Fibroblast of gingiva (primary cell): ENCODE data around the gene IGFL1.
"Not testable (repeated sequence)": the region's sequence is repeated elsewhere in the genome, so short reads cannot be mapped to it uniquely, and the experiment has no call there.

Experiments used
- DNase-seq: peaks from one replicate; pipeline ENCODE4 v3.0.0-alpha.2; 2011; ENCODE audit warnings: low read depth

IGFL1 gene

DNA sequence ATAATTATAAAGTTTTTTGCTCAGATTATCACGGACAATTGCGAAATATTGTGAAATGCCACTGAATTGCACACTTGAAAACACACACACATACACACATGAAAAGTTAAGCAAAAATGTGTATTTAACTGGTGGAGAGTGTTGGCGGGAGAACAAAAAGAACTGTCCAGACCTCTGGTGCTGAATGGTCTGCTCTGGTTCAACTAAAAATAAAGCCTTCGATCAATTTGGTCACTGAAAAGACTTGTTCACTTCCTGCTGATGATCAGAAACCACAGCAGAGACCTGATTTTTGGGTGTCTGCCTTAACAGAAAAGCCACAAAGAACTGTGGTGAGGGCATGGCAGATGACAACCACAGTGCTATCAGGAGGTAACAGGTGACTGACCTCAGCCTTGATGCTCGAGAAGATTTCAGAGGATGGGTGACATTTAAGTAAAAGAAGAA lies 4.0 kb upstream of the IGFL1 start:
- no peak for DNase-seq

DNA sequence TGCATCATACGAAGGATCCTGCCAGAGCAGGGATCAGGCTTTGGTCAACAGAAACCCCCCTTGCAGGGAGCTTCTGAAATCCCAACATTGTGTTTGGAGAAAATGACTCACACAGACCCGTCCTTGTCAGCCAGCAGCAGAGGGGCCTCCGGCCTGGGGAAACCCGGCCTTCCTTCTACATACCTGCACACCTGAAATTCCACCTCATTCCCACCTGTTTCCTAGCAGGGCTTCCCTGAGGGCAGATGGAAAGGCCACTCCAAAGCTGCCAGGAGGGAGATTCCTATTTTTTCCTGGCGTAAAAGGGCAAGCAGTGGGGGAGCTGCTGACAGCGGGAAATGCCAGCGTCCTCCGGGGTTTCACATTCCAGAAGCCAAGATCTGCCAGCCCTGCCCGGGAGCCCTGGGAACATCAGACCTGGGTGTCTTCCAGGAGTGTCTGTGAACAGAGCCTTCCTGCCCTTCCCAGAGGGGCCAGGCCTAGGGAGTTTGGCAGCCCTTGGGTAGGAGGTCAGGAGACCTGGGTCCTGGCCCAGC lies 3.0 kb upstream of the IGFL1 start:
- DNase-seq = no peak

DNA sequence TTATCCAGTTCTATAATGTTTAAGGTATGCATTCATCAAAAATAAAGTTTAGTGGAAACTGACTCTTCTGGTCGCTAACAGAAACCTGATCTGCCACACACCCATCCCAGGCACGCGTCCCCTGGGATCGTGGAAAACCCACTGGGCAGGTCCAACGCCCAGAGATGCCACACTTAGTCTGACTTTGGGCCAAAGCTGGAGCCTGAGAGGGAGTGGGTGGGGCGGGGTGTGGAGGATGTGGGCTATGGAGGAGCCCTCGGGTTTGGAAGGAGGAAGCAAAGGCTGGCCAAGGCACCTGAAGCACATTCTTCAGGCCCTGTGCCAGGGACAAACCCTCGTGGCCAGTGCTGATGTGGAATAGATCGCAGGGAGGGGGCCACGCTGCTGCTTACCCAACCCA lies 2.5 kb downstream of the IGFL1 start:
- no peak for DNase-seq

- DNase-seq = no peak
These were observed 2.9 kb downstream of the IGFL1 start for GRCh38 chr19:46232468-46232867.

- no peak for DNase-seq
These were observed 3.5 kb downstream of the IGFL1 start for GRCh38 chr19:46232938-46233621.

GRCh38 chr19:46233871-46234270 lies 4.3 kb downstream of the IGFL1 start:
- DNase-seq = not testable (repeated sequence)

GRCh38 chr19:46238141-46238540 lies 8.6 kb downstream of the IGFL1 start:
- DNase-seq = not testable (repeated sequence)

DNA sequence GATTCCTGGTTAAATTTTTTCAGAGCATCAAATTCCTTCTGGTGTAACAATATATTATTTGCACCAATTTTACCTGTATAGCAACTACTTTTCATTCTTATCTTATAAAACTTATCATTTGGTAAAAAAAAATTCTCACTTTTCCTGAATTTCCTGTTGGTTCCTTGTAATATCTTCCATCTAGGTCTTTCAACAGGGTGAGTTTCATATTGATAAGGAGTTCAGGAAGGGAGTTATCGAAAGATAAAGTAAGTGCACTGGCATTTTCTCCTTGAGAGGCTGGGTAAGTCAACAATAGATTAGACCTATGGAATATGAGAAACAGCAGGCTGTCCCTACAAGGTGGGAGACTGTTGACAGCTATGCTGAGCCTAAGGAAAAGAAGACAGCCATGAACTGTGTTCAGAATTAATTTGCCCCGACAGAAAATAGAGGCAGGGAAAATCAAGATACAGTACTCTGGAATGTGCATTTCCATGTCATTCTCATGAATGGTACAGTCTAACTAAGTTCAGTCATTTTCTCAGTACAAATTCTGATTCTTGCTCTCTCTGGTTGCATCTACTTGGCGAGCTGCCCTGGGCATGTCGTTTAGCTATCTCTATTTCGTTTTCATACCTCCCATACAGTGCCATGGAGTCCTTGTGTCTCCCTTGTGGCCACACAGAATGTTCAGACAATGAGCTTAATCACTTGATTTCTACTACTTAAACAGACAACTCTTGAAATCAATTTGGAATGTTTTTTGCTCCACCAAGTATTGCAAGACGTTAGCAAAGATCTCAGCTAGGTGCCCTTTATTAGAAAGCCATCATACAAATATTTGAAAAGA lies 9.9 kb downstream of the IGFL1 start:
- no peak for DNase-seq

- DNase-seq = no peak
These were observed 11.2 kb downstream of the IGFL1 start for GRCh38 chr19:46240693-46241092.

GRCh38 chr19:46241626-46242025 lies 12.1 kb downstream of the IGFL1 start:
- no peak for DNase-seq

DNA sequence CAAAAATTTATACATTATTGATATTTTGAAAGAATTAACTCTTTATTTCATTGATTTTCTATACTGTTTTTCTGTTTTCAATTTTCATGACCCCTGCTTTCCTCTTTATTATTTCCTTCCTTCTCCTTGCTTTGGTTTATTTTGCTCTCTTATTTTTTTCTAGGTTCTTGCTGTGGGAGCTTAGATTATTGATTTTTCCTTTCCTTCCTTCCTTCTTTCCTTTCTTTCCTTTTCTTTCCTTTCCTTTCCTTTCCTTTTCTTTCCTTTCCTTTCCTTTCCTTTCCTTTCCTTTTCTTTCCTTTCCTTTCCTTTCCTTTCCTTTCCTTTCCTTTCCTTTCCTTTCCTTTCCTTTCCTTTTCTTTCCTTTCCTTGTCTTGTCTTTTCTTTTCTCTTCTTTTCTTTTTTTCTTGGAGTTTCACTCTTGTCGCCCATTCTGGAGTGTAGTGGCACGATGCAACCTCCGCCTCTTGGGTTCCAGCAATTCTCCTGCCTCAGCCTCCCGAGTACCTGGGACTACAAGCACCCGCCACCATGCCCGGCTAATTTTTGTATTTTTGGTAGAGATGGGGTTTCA lies 13.6 kb downstream of the IGFL1 start:
- DNase-seq = not testable (repeated sequence)

DNA sequence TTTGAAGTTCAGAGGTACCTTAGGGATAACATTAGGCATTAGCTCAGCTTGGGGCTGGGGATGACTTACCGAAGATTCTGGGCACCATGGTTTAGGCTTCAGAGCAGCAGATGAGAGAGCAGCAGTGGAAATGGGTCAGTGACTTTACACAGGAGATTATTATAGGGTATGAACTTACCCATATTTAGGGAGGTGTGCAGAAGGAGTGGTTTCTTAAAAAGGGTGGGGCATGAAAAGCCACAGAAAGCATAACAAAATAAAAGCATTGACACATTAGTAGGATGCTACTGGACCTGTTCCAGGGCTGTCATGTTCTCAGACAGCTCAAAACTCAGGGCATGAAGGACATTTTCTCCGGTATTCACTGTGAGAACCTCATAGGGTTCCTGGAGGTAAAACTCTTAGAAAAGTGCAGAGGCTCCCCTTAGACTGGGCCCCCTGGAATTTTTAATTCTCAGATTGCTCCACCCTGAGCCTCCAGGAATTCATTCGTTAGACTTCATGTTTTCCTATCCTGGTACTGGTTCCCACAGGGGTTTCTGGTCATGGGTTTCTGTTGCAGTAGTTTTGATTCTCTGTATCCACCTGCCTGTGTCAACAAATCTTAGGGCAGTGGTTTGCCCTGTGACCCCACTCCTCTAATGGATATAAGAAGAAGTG lies 20.7 kb downstream of the IGFL1 start:
- no peak for DNase-seq

DNA sequence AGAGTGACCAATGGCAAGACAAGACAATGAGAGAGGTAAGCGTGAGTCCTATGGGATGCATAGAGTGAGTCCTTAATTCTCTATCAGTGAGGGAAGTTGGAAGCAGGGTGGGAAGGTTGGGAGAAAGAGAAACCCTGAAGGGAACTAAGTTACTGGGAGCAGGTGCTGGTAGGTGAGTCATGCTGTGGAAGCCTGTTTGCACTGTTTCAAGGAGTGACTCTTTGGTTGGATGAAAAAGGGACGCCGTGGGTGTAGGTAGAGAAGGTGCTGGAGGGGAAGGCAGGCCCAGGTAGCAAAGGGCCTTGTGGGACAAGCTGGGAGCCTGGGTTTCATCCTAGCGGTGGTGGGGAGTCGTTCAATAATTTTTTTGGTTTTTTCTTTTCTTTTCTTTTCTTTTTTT lies 21.9 kb downstream of the IGFL1 start:
- no peak for DNase-seq

GRCh38 chr19:46254776-46255175 lies 25.2 kb downstream of the IGFL1 start:
- DNase-seq = no peak

- no peak for DNase-seq
These were observed 27.3 kb downstream of the IGFL1 start for GRCh38 chr19:46256855-46257254.

- DNase-seq = not testable (repeated sequence)
These were observed 32.0 kb downstream of the IGFL1 start for GRCh38 chr19:46261501-46261900.

GRCh38 chr19:46262684-46263296 lies 33.2 kb downstream of the IGFL1 start:
- DNase-seq = not testable (repeated sequence)

DNA sequence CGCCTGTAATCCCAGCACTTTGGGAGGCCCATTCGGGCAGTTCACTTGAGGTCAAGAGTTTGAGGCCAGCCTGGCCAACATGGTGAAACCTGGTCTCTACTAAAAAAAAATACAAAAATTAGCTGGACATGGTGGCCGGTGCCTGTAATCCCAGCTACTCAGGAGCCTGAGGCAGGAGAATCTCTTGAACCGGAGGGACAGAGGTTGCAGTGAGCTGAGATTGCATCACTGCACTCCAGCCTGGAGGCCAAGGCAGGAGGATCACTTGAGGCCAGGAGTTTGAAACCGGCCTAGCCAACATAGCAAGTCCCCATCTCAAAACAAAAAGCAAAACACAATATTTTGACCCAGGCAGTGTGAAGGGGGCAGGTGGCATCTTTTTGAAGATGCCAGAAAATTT lies 35.3 kb downstream of the IGFL1 start:
- not testable (repeated sequence) for DNase-seq

GRCh38 chr19:46265217-46265828 lies 35.8 kb downstream of the IGFL1 start:
- DNase-seq = peak; percentile 60

DNA sequence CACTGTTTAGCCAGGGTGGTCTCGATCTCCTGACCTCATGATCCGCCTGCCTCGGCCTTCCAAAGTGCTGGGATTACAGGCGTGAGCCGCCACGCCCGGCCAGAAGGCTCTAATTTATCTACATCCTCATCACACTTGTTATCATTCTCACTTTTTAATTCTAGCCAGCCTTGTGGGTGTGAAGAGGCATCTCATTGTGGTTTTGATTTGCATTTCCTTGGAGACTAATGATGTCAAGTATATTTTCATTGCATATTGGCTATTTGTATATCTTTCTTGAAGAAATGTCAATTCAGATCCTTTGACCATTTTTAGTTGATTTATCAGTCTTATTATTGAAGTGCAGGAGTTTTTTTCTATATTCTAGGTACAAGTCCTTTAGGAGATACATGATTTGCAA lies 39.6 kb downstream of the IGFL1 start:
- DNase-seq = no peak

DNA sequence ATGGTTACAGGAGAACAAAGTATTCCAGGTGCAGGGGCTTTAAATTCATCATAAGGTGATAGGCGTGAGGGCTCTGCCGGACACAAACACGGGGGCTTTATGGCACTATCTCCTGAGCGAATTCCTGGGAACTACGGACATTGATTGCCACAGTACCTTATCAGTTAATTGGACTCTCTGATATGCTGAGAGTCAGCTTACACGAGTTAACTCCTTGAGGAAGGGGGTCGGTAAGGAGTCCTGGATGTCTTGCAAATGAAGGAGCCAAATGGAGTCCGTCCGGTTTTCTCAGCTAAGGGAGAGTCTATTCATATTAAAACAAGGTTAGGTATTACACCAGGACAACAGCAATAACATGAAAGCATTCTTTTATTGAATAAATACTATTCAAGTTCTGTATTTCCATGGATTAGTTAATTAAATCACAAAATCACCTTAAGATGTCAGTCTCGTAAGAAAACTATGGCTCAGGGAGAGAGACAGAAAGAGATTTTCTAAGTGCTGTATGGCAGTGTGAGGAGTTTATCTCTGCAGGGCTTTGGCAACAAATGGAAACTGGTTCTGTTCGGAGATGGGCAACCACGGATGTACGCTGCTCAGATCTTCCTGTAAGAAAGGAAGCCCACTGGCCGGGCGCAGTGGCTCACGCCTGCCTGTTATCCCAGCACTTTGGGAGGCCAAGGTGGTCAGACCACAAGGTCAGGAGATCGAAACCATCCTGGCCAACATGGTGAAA lies 41.1 kb downstream of the IGFL1 start:
- no peak for DNase-seq
